ENCODE measurements around the gene KAT2B. TPM values are rescaled to one million over a fixed set of nuclear protein-coding genes. Genes with fewer than 3 reads are reported as not detected.

The KAT2B gene
- total RNA-seq, 1 donor from 2014 or later, result 1.8 TPM

- no peak for TF ChIP-seq CTCF (IDR thresholded peaks at IDR 0.05; ENCODE audit: insufficient read depth, low read length, poor library complexity, severe bottlenecking)
- no peak for DNase-seq (ENCODE audit: low read depth)
- Histone ChIP-seq H3K27me3 (ENCODE audit: control insufficient read depth, insufficient read depth, low read length) (no peaks in the 10 kb centered on the region), H3K36me3 (ENCODE audit: control insufficient read depth, insufficient read depth, low read length) (no peaks in the 10 kb centered on the region), H3K4me3 (ENCODE audit: low read depth, low read length) (no peak overlapping the region)
Observed at GRCh38 chr3:20123131-20123652, 82.9 kb downstream of the KAT2B start.

GRCh38 chr3:20125289-20125688, 85.0 kb downstream of the KAT2B start:
- Histone ChIP-seq H3K36me3 (ENCODE audit: control insufficient read depth, insufficient read depth, low read length) (no peaks in the 10 kb centered on the region), H3K27me3 (ENCODE audit: control insufficient read depth, insufficient read depth, low read length) (no peaks in the 10 kb centered on the region), H3K4me3 (ENCODE audit: low read depth, low read length) (no peak overlapping the region)
- DNase-seq (ENCODE audit: low read depth), result no peak
- TF ChIP-seq CTCF (IDR thresholded peaks at IDR 0.05; ENCODE audit: insufficient read depth, low read length, poor library complexity, severe bottlenecking), result no peak

DNA sequence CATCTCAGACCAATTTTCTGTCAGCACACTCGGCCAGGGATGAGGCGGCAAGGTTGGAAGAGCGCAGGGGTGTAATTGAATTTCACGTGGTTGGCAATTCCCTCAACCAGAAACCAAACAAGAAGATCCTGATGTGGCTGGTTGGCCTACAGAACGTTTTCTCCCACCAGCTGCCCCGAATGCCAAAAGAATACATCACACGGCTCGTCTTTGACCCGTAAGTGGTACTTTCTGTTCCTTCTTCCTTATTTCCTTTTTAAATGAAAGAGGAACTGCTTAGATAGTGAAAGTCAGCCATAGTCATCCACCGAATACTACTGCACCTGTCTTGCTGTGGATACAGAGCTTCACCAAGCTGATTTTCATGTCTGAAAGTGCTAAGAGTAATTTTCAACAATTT, 85.7 kb downstream of the KAT2B start:
- DNase-seq (ENCODE audit: low read depth), result no peak
- no peak for TF ChIP-seq CTCF (IDR thresholded peaks at IDR 0.05; ENCODE audit: insufficient read depth, low read length, poor library complexity, severe bottlenecking)
- no peaks in the 10 kb centered on the region for H3K36me3 ChIP-seq (ENCODE audit: control insufficient read depth, insufficient read depth, low read length)
- no peaks in the 10 kb centered on the region for H3K27me3 ChIP-seq (ENCODE audit: control insufficient read depth, insufficient read depth, low read length)
- no peak overlapping the region for H3K4me3 ChIP-seq (ENCODE audit: low read depth, low read length)

DNA sequence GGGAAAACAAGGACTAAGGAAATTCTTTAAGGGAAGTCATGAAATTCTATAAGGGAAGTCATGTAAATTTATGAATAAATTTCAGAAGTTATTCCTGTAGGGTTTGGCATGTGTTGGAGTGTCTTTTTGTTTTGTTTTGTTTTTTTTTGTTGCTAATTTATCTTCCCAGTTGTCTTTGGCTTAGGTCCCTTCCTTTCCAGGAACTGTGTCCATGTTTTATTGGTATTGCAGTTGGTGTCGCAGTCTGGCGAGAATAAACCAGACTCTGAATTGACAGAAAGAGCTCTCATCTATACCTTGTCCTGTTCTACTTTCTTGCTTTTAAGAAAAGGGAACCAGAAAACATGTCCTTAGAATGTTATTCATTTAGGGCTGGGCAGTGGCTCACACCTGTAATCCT, 88.1 kb downstream of the KAT2B start:
- no peak for DNase-seq (ENCODE audit: low read depth)
- TF ChIP-seq CTCF (IDR thresholded peaks at IDR 0.05; ENCODE audit: insufficient read depth, low read length, poor library complexity, severe bottlenecking), result no peak
- Histone ChIP-seq H3K36me3 (ENCODE audit: control insufficient read depth, insufficient read depth, low read length) (no peaks in the 10 kb centered on the region), H3K4me3 (ENCODE audit: low read depth, low read length) (no peak overlapping the region), H3K27me3 (ENCODE audit: control insufficient read depth, insufficient read depth, low read length) (no peaks in the 10 kb centered on the region)

GRCh38 chr3:20130106-20130505, 89.9 kb downstream of the KAT2B start:
- H3K27me3 ChIP-seq (ENCODE audit: control insufficient read depth, insufficient read depth, low read length), result no peaks in the 10 kb centered on the region
- no peaks in the 10 kb centered on the region for H3K36me3 ChIP-seq (ENCODE audit: control insufficient read depth, insufficient read depth, low read length)
- no peak overlapping the region for H3K4me3 ChIP-seq (ENCODE audit: low read depth, low read length)
- TF ChIP-seq CTCF (IDR thresholded peaks at IDR 0.05; ENCODE audit: insufficient read depth, low read length, poor library complexity, severe bottlenecking), result no peak
- DNase-seq (ENCODE audit: low read depth), result no peak

DNA sequence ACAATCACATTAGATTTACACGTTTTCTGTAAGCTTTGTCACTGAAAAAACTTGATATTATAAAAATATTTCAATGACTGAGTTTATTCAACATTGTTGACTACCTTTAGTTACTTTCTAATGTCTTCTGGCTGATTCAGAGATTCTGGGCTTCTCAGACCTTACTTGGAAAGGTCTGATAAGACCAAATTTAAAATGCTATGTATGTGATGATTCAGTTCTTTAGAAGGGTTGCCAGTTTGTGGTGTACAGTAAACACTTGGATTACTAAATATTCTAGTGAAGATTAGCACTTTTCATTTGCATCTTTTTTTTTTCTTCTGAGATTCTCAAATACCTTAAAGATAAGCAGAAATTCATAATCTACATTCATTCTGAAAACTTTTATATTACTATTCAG, 96.0 kb downstream of the KAT2B start:
- DNase-seq (ENCODE audit: low read depth), result no peak
- Histone ChIP-seq H3K27me3 (ENCODE audit: control insufficient read depth, insufficient read depth, low read length) (no peaks in the 10 kb centered on the region), H3K36me3 (ENCODE audit: control insufficient read depth, insufficient read depth, low read length) (no peaks in the 10 kb centered on the region), H3K4me3 (ENCODE audit: low read depth, low read length) (no peak overlapping the region)
- TF ChIP-seq CTCF (IDR thresholded peaks at IDR 0.05; ENCODE audit: insufficient read depth, low read length, poor library complexity, severe bottlenecking), result no peak
